GM18517 (cell line): ENCODE data around the gene NLRP14.

Experiments used
- ATAC-seq: cut with Tn5 transposase; IDR thresholded peaks from one replicate; pipeline ENCODE4 v1.9.1; 2021; ENCODE audit warnings: mild to moderate bottlenecking, moderate library complexity; ENCODE audit not compliant: unreplicated experiment

The NLRP14 gene, protein sequence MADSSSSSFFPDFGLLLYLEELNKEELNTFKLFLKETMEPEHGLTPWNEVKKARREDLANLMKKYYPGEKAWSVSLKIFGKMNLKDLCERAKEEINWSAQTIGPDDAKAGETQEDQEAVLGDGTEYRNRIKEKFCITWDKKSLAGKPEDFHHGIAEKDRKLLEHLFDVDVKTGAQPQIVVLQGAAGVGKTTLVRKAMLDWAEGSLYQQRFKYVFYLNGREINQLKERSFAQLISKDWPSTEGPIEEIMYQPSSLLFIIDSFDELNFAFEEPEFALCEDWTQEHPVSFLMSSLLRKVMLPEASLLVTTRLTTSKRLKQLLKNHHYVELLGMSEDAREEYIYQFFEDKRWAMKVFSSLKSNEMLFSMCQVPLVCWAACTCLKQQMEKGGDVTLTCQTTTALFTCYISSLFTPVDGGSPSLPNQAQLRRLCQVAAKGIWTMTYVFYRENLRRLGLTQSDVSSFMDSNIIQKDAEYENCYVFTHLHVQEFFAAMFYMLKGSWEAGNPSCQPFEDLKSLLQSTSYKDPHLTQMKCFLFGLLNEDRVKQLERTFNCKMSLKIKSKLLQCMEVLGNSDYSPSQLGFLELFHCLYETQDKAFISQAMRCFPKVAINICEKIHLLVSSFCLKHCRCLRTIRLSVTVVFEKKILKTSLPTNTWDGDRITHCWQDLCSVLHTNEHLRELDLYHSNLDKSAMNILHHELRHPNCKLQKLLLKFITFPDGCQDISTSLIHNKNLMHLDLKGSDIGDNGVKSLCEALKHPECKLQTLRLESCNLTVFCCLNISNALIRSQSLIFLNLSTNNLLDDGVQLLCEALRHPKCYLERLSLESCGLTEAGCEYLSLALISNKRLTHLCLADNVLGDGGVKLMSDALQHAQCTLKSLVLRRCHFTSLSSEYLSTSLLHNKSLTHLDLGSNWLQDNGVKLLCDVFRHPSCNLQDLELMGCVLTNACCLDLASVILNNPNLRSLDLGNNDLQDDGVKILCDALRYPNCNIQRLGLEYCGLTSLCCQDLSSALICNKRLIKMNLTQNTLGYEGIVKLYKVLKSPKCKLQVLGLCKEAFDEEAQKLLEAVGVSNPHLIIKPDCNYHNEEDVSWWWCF

DNA sequence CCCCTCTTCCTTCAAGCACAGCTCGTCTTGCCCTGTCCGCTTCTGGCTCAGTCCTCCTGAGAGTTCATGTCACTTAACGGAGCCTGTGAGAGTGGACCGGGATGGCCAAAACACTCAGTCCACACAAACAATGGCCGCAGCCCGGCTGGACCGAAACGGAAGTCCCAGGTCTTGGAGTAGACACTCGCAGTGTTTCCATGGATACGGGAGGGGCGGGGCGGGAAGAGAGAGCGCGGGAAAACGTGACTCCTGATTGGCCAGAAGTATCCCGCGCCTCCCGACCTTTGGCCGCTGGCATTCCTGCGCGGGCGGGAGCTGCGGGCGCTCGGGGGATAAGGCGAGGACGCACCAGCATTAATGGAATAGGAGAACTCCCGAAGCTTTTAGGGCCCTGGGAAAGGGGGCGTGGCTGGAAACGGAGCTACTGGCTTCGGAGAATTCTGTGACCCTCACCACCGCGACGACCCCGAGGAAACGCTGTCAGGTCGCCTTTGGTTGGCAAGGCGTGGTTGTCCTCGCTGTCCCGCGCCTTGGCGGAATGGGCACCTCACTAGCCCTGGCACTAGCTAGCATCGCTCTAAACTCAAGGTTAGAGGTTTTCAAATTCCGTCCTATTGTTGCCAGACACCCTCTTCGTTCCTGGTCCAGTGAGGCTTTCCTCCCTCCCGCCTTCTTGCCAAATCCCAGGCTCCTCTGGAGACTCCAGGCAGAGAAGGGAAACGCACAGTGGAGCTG lies at the start of gene NLRP14, which contains the start of gene ZNF214:
NLRP14 (plus strand) TSS at position 297 of the 735 bp plus-strand sequence. CDS start 18,108 bp downstream, outside the sequence.
ZNF214 (minus strand) TSS at position 164 of the 735 bp plus-strand sequence. CDS start 17,511 bp downstream, outside the sequence.
- ATAC-seq = no peak

DNA sequence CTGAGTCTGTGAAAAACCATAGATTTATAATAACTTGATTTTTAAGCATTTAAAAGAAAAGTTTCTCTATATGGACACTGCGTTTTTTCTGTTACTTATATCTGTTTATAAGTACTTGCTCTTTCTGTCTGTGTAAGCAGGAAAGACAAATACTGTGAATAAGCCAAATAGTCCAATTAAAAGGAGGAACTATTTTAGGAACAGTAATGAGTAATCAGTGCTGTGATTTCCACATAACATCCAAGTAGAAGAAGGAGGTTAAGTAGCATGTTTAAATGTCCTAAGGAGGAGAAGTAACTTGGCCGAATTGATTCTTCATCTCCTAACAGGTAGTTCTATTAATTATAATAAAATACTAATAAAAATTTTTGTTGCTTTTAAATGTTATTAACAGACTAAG lies 40.9 kb upstream of the NLRP14 start:
- ATAC-seq = no peak

GRCh38 chr11:6986487-6986886 lies 33.8 kb upstream of the NLRP14 start:
- ATAC-seq = no peak

- no peak for ATAC-seq
Observed at GRCh38 chr11:6988506-6988905, 31.8 kb upstream of the NLRP14 start.

DNA sequence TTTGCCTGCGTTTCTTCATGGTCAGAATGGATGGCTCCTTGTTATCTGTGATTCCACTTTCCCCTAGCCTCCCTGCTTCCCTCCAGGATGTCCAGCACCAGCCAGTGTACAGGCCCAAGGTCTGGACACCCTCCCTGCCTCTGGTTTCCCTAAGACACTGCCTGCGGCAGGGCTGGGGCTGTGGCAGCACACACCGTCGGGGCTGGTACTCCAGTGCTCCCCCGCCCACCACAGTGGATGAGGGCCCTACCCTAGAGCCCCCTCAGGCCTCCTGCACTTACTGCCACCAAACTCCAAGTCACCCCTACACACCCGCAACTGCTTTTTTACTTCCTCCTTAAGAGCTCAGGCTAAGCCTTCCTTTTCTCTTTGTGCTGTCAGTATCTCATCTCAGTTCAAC lies 29.1 kb upstream of the NLRP14 start:
- no peak for ATAC-seq

- ATAC-seq = no peak
Observed at GRCh38 chr11:6992026-6992425, 28.3 kb upstream of the NLRP14 start.

GRCh38 chr11:6992457-6993417 lies 27.5 kb upstream of the NLRP14 start:
- no peak for ATAC-seq

GRCh38 chr11:6995703-6996102 lies 24.6 kb upstream of the NLRP14 start:
- no peak for ATAC-seq

DNA sequence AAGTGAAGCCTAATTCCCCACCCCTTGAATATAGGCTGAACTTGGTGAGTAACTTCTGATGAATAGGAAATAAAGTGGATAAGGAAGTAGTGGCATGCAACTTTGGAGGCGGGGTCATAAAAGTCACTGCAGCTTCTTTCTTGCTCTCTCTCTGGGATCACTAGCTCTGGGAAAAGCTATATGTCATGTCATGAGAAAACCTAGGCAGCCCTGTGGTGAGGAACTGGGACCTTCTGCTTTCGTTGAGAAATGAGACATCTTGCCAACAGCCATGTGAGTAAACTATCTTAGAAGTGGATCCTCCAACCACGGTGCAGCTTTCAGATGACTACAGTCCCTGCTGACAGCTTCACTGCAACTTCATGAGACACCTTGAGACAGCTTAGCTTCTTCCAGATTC lies 15.8 kb upstream of the NLRP14 start:
- ATAC-seq = no peak

DNA sequence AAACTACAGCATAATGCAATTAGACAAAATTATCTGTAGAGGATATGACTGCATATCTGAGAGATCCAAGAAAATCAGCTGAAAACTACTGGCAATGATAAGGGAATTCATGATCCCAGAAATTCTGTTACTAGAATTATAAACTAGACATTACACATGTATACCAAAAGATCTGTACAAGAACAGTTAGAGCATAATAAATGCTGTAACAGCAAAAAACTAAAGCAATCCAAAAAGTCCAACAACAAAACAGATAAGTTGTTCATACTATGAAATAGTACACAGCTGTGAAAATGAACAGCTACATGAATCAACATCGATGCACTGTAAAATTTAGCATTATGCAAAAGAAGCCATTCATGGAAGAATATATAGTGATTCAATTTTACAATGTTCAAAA lies 6.2 kb upstream of the NLRP14 start:
- no peak for ATAC-seq

- no peak for ATAC-seq
Observed at GRCh38 chr11:7016011-7016410, 4.3 kb upstream of the NLRP14 start.

DNA sequence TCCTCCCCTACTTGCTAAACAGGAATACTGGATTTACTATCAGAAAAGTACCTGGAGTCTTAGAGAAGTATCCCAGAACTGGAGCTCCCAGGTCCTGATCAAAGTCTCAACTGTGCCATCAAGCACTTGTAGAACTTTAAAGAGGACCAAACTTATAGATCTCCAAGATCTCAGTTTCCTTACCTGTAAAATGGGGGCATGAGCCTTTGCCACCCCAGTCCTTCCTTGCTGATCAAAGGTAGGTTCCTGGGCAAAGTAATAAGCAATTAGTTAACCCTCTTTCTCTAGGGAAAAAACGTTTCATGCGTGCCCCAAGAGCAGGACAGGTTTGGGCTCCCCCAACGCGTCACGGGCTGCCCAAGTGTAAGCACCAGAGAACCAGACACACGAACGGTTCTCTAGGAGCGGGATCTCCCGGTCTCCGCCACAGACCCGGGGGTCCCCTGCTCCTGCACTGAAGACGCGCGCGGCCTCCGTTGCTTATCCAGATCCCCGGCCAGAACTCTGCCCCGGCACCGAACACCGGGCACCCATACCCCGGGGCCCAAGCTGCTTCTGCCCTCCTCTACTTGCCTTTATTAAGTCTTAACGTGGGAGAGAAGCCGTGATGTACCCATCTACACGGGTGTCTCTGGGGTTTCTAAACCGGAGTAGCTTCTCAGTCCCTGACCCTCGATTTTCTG lies 638 bp upstream of the NLRP14 start:
- ATAC-seq = no peak

- no peak for ATAC-seq
Observed at GRCh38 chr11:7021318-7021717, 1.0 kb downstream of the NLRP14 start.

- no peak for ATAC-seq
Observed at GRCh38 chr11:7028141-7028540, 7.9 kb downstream of the NLRP14 start.

- no peak for ATAC-seq
Observed at GRCh38 chr11:7030836-7031235, 10.6 kb downstream of the NLRP14 start.

GRCh38 chr11:7031471-7031871 lies 11.2 kb downstream of the NLRP14 start:
- ATAC-seq = no peak

DNA sequence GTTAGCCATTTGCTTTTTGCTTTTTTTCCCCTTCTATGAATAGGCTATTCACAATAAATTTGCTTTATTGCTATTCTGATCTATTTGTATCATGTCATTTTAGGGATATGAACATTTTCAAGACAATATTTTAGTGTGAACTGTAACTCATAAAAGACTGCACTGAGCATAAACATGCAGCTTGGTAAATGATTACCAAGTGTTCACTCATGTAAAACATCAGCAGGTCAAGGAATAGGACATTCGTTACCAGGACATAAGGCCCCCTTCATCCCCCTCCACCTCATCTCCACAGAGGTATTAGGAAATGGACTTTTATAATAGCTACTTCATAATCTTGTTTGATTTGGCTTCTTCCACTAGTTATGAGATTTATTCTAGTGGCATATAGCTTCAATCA lies 12.4 kb downstream of the NLRP14 start:
- ATAC-seq = no peak

GRCh38 chr11:7034019-7034418 lies 13.7 kb downstream of the NLRP14 start:
- ATAC-seq = no peak
